HG02588 (cell line): ENCODE results near the gene ZNF835.
"Not testable (repeated sequence)": the region's sequence is repeated elsewhere in the genome, so short reads cannot be mapped to it uniquely, and the experiment has no call there.

Experiments used
- ATAC-seq: cut with Tn5 transposase; IDR thresholded peaks from one replicate; pipeline ENCODE4 v1.9.1; 2021; ENCODE audit warnings: mild to moderate bottlenecking, moderate library complexity; ENCODE audit not compliant: unreplicated experiment

The ZNF835 gene

DNA sequence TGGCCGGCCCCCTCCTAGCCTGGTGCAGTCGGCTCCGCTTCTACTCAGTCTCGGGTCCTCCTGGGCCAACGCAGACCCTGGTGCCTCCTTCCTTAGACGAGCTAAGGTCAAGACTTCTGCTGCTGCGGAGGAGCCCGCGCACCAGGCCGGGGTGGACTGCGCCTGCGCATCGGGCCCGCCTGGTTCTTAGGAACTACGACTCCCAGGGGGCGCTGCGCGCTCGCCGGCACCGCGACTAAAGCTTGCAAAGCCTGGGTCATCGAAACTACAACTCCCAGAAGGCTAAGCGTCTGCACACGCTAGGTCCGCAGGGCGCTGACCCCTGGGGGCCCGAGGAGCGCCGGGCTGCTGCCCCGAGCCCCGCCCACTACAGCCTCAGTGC is at the start of gene ZNF835:
Gene ZNF835, minus strand, starts transcription at position 145 of the 382 bp plus-strand sequence. CDS start 6,559 bp downstream, outside the sequence.
- no peak for ATAC-seq

- no peak for ATAC-seq
Observed at GRCh38 chr19:56720281-56720680, 48.7 kb upstream of the ZNF835 start.

- no peak for ATAC-seq
Observed at GRCh38 chr19:56718231-56718630, 46.7 kb upstream of the ZNF835 start.

DNA sequence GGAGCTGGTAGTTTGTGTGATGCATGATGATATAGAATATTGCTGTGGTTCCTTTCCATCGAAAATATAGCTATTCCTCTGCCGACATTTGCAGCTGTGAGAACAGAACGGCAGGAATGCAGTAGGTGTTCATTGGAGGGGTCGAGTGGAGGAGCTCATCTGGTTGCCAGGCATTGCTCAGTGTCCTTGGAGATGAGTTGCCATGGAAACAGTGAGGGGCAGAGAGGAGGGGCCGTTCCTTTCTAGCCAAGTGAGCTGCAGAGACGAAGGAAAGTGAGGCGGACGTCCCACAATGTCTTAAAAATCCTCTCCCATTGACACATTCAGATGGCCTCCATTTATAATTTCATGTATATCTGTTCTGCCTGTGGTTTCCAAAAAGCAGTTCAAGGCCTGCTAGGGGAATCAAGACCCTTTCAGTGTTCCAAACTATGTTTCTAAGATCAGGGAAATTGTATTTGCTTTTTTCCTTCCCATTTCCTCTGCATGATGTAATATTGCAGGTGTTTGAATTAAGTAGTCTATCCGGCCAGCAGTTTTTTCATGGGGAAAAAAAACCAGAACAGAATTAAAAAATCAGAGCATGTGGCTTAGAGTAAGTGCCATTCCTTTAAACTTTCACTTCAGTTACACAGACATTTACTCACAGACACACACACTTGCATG is 41.2 kb upstream of the ZNF835 start:
- no peak for ATAC-seq

GRCh38 chr19:56710437-56710836 is 38.9 kb upstream of the ZNF835 start:
- no peak for ATAC-seq

DNA sequence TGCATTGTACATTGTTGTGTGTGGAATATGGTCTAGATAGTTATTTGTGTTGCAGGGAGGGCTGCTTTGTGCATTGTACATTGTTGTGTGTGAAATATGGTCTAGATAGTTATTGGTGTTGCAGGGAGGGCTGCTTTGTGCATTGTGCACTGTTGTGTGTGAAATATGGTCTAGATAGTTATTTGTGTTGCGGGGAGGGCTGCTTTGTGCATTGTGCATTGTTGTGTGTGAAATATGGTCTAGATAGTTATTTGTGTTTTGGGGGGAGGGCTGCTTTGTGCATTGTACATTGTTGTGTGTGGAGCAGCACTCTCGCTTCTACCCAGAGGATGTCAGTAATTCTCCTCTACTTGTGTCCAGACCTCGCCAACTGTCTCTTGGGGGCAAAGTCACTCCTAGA is 36.3 kb upstream of the ZNF835 start:
- ATAC-seq = no peak

DNA sequence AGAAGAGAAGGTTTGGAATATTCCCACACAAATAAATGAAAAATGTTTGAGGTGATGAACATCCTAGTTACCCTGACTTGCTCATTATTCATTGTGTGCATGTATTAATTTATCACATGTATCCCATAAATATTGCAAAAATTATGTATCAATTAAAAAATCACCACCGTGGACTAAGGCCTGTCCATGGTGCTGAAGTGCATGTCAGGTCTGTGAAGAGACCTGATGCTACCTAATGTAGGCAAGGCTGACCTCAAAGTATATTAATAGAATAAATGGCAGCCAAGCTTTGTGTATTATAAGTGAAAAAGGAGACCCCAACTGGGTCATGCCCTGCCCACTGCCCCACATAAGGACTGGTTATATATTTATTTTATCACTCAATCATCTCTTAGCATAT is 34.4 kb upstream of the ZNF835 start:
- no peak for ATAC-seq

DNA sequence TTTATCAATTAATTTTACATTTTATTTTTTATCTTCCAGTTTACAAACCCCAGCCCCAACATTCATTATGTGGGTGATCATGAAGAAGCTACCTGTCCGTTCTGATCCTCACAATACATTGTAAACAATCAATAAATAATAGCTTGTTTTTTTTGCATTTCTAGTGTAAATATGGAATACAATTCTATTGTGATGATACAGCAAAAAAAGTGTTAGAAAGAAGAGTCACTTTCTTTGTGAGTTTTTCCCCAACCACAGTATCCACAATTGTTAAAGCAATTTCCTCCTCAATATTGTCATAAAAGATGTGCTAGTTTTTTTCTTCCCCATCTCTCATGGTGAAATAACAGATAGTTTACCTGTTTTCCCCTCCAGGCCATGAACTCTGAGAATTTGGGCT is 30.3 kb upstream of the ZNF835 start:
- ATAC-seq = no peak

- no peak for ATAC-seq
Observed at GRCh38 chr19:56699552-56699951, 28.0 kb upstream of the ZNF835 start.

- no peak for ATAC-seq
Observed at GRCh38 chr19:56692206-56692895, 20.8 kb upstream of the ZNF835 start.

- ATAC-seq = no peak
Observed at GRCh38 chr19:56690670-56691069, 19.1 kb upstream of the ZNF835 start.

DNA sequence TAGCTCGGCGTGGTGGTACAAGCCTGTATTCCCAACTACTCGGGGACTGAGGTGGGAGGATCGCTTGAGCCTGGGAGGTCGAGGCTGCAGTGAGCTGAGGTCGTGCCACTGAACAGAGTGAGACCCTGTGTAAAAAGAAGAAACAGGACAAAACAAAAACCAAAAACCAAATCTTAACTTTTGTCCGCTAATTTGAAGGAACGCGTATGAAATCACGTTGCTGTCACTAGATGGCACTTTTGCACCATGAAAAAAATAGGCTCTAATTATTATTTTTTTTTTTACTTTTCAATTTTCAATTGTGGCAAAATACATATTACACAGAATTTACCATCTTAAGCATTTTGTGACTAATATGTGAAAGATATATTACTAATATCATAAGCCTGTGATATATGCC is 17.6 kb upstream of the ZNF835 start:
- no peak for ATAC-seq

GRCh38 chr19:56687031-56687430 is 15.5 kb upstream of the ZNF835 start:
- ATAC-seq = no peak

- ATAC-seq = no peak
Observed at GRCh38 chr19:56683116-56683515, 11.6 kb upstream of the ZNF835 start.

GRCh38 chr19:56681702-56682101 is 10.1 kb upstream of the ZNF835 start:
- ATAC-seq = no peak

DNA sequence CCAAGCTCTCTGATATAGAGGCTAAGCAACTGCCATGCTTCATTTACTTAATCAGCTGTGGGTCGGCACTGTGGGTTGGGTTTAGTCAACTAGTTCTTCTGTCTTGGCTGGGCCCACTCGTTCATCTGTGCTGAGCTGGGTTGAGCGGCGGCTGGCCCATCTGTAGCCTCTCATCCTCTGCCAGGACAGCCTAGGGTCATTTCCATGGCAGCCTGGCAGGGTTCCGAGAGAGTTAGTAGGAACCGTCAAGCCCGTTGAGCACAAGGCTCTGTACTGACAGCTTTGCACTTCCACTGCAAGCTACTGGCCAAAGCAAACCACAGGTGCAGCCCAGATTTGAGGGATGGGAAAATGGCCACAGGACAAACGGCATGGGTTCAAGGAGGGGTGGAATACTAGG is 6.6 kb upstream of the ZNF835 start:
- ATAC-seq = no peak

- not testable (repeated sequence) for ATAC-seq
Observed at GRCh38 chr19:56672610-56673009, 1.1 kb upstream of the ZNF835 start.

GRCh38 chr19:56670961-56671612 is 470 bp downstream of the ZNF835 start:
- ATAC-seq = no peak

DNA sequence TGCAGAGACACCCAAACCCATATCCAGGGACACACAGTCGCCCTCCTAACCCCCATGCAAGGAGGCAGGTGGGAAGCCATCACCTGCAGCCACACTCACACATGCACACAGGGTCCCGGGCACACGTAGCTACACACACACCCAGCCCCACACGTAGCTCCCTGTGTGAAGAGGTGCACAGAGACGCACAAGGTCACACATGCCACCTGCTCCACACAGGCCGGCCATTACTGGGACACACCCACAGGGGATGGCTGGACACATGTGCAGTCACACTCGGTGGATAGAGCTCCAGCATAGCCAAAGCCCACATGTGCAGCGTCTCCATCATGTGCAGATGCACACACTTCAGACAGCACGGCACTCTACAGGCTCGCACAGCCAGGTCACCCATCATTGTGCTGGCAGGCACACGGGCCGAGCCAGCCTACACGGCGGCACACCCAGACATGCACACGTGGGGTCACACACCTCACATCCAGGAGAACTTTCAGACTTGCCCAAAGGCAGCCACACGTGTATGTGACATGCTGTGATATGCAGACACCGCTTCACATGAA is 1.1 kb downstream of the ZNF835 start:
- no peak for ATAC-seq

DNA sequence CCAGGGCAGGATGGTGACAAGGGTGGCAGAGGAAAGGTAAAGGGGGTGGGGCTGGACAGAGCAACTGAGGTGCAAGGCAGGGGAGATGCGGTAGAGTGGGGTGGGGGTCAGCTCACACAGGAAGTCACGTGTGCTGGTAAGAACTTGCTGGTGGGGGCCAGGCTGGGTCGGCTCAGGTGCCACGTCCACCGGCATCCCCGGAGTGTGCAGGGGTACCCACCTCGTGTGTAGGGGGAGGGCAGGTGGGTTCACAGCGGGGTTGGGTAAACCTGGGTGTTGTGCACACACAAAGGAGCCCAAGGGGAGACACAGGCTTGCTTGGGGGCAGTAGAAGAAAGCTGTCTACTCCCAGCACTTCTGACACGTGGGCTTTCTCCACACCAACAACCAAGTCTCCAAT is 2.9 kb downstream of the ZNF835 start:
- ATAC-seq = no peak

DNA sequence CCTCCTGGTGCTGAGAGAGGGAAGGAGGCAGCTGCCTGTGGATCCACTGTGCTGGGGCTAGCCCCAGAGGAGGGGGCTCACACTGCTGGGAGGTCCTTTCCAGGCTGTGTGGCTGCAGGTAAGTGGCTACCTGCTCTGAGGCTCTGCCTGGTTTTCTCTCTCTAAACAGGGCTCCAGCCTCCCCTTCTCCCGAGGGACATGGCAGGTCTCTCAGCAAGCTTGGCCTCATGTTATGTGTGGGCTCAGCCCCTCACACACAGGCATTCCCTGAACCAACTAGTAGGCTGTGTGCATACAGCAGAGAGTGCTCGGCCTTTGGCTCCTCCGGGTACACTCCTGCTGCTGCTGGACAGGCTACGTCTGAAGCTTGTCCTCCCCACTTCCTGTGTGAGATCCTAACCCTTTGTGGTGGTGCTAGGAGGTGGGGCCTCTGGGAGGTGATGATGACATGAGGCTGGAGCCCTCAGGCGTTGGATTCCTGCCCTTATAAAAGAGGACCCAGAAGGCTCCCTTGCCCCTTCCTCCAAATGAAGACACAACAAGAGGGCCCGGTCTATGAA is 4.2 kb downstream of the ZNF835 start:
- ATAC-seq = no peak

DNA sequence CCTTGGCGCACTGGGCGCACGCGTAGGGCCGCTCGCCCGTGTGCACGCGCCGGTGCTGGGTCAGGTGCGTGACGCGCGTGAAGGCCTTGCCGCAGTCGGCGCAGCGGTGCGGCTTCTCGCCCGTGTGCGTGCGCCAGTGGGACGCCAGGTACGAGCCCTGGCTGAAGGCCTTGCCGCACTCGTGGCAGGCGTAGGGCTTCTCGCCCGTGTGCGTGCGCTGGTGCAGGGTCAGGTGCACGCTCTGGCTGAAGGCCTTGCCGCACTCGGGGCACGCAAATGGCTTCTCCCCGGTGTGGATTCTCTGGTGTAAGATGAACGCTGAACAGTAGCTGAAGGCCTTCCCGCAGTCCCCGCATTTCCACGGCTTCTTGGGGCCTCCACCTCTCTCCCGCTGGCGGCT is 7.0 kb downstream of the ZNF835 start:
- ATAC-seq = no peak
